ENCODE measurements around the gene UBE2E2. TPM values are rescaled to one million over a fixed set of nuclear protein-coding genes. Genes with fewer than 3 reads are reported as not detected.

UBE2E2 gene
- total and polyA plus RNA-seq, 2 donors (not counting 1 experiment from before 2014, with no cell fraction given) = 16.0 to 45.0 TPM

- WGBS (ENCODE audit: insufficient coverage) = 100% methylated on average over 1 of the region's 1 CpG
- H4K20me1 ChIP-seq (ENCODE audit: control insufficient read depth, insufficient read depth, low read length, poor library complexity, severe bottlenecking) = peaks cover 9% of the 10 kb centered on the region
- CTCF ChIA-PET = no interaction called here
- H3K4me1 ChIP-seq (ENCODE audit: control insufficient read depth in 2 of 2, insufficient read depth in 2 of 2, low read length in 2 of 2) = peaks cover 20 to 39% of the 10 kb centered on the region in 2 donors
- ATAC-seq (ENCODE audit: low read depth) (no peak), DNase-seq (no peak)
- intact Hi-C loops (cut with micrococcal nuclease) = no loop called here
- no peak overlapping the region for H2AFZ ChIP-seq (ENCODE audit: insufficient read depth, low read depth, low read length, poor library complexity, severe bottlenecking)
- no peak overlapping the region for H3K9ac ChIP-seq (ENCODE audit: low read length)
- no peak overlapping the region for H3K4me3 ChIP-seq (ENCODE audit: control extremely low read depth in 1 of 5, extremely low read depth in 1 of 5, insufficient read depth in 1 of 5, low read depth in 2 of 5, low read length in 4 of 5)
- Mint-ChIP-seq H3K4me1 (peaks cover 56% of the 10 kb centered on the region), H3K4me3 (no peak overlapping the region), H3K27ac (no peak overlapping the region), H3K9me3 (ENCODE audit: insufficient read depth) (no peaks in the 10 kb centered on the region), H3K27me3 (no peaks in the 10 kb centered on the region)
- no peak overlapping the region for H3K27ac ChIP-seq (ENCODE audit: low read length in 2 of 2)
- no peaks in the 10 kb centered on the region for H3K36me3 ChIP-seq (replicated peaks in 1 of 2; ENCODE audit: control extremely low read depth in 1 of 2, control insufficient read depth in 1 of 2, extremely low read depth in 1 of 2, insufficient read depth in 2 of 2, low read length in 1 of 2)
- no peaks in the 10 kb centered on the region for H3K27me3 ChIP-seq (replicated peaks in 1 of 4; ENCODE audit: control extremely low read depth in 1 of 4, control insufficient read depth in 3 of 4, insufficient read depth in 4 of 4, low read length in 3 of 4)
- peaks cover 95% of the 10 kb centered on the region for H3K79me2 ChIP-seq (ENCODE audit: control insufficient read depth, insufficient read depth, low read length)
- no peak for TF ChIP-seq CTCF (IDR thresholded peaks at IDR 0.05)
- TF ChIP-seq EZH2 (IDR thresholded peaks at IDR 0.05; ENCODE audit: borderline replicate concordance, insufficient read depth, low read depth, low read length, poor library complexity, severe bottlenecking) = no peak
- H3K4me2 ChIP-seq (replicated peaks; ENCODE audit: low read depth, low read length, poor library complexity, severe bottlenecking) = no peak overlapping the region
- no peaks in the 10 kb centered on the region for H3K9me3 ChIP-seq (ENCODE audit: control extremely low read depth in 1 of 3, control insufficient read depth in 2 of 3, insufficient read depth in 1 of 3, low read length in 2 of 3)
- POLR2A ChIA-PET = no interaction called here
Measured at GRCh38 chr3:23385327-23385726, 182.2 kb downstream of the UBE2E2 start.

GRCh38 chr3:23387286-23387918 is 184.3 kb downstream of the UBE2E2 start:
- H3K9me3 ChIP-seq (ENCODE audit: control extremely low read depth in 1 of 3, control insufficient read depth in 2 of 3, insufficient read depth in 1 of 3, low read length in 2 of 3) = no peaks in the 10 kb centered on the region
- H2AFZ ChIP-seq (ENCODE audit: insufficient read depth, low read depth, low read length, poor library complexity, severe bottlenecking) = no peak overlapping the region
- no peak overlapping the region for H3K4me2 ChIP-seq (replicated peaks; ENCODE audit: low read depth, low read length, poor library complexity, severe bottlenecking)
- intact Hi-C loops (cut with micrococcal nuclease) = no loop called here
- peaks cover 79% of the 10 kb centered on the region for H3K79me2 ChIP-seq (ENCODE audit: control insufficient read depth, insufficient read depth, low read length)
- H3K27me3 Mint-ChIP-seq = no peaks in the 10 kb centered on the region
- H3K36me3 ChIP-seq (replicated peaks in 1 of 2; ENCODE audit: control extremely low read depth in 1 of 2, control insufficient read depth in 1 of 2, extremely low read depth in 1 of 2, insufficient read depth in 2 of 2, low read length in 1 of 2) = no peaks in the 10 kb centered on the region
- no peak for TF ChIP-seq CTCF (IDR thresholded peaks at IDR 0.05)
- TF ChIP-seq EZH2 (IDR thresholded peaks at IDR 0.05; ENCODE audit: borderline replicate concordance, insufficient read depth, low read depth, low read length, poor library complexity, severe bottlenecking) = no peak
- no peak overlapping the region for H3K4me3 ChIP-seq (ENCODE audit: control extremely low read depth in 1 of 5, extremely low read depth in 1 of 5, insufficient read depth in 1 of 5, low read depth in 2 of 5, low read length in 4 of 5)
- POLR2A ChIA-PET = no interaction called here
- peaks cover 62% of the 10 kb centered on the region for H3K4me1 Mint-ChIP-seq
- H3K27me3 ChIP-seq (replicated peaks in 1 of 4; ENCODE audit: control extremely low read depth in 1 of 4, control insufficient read depth in 3 of 4, insufficient read depth in 4 of 4, low read length in 3 of 4) = no peaks in the 10 kb centered on the region
- CTCF ChIA-PET = no interaction called here
- H3K27ac Mint-ChIP-seq = no peak overlapping the region
- no peak overlapping the region for H3K9ac ChIP-seq (ENCODE audit: low read length)
- ATAC-seq (ENCODE audit: low read depth) = no peak
- peaks cover 11% of the 10 kb centered on the region for H4K20me1 ChIP-seq (ENCODE audit: control insufficient read depth, insufficient read depth, low read length, poor library complexity, severe bottlenecking)
- no CpG with 5 or more reads among the region's 3 CpGs for WGBS (ENCODE audit: insufficient coverage)
- no peak overlapping the region for H3K27ac ChIP-seq (ENCODE audit: low read length in 2 of 2)
- H3K4me3 Mint-ChIP-seq = no peak overlapping the region
- no peak for DNase-seq
- H3K9me3 Mint-ChIP-seq (ENCODE audit: insufficient read depth) = no peaks in the 10 kb centered on the region
- H3K4me1 ChIP-seq (ENCODE audit: control insufficient read depth in 2 of 2, insufficient read depth in 2 of 2, low read length in 2 of 2) = peaks cover 26 to 49% of the 10 kb centered on the region in 2 donors

All from B cell (primary cell).